H9 (cell line): ENCODE data around the gene TAF4B. TPM values are rescaled to one million over a fixed set of nuclear protein-coding genes. Genes with fewer than 3 reads are reported as not detected.
"Not testable (repeated sequence)": the region's sequence is repeated elsewhere in the genome, so short reads cannot be mapped to it uniquely, and the experiment has no call there.

ENCODE experiments used
- DNase-seq: peaks from one replicate; pipeline ENCODE4 v3.0.0-alpha.2; 2017
- H2AFZ ChIP-seq: one replicate; pipeline ENCODE4 v1.6.1; 2013; ENCODE audit warnings: mild to moderate bottlenecking, low read length, control low read depth, moderate library complexity
- H2AK5ac ChIP-seq: 2 replicates; pipeline ENCODE4 v1.6.1; 2013; ENCODE audit warnings: low read length, control low read depth, mixed read lengths; ENCODE audit not compliant: insufficient read length
- H2BK120ac ChIP-seq: one replicate; pipeline ENCODE4 v1.6.1; 2013; ENCODE audit warnings: low read depth, mild to moderate bottlenecking, low read length, control low read depth, inconsistent platforms; ENCODE audit not compliant: poor library complexity, severe bottlenecking
- H2BK12ac ChIP-seq: 2 replicates; pipeline ENCODE4 v1.6.1; 2013; ENCODE audit warnings: low read length, control low read depth, mixed read lengths, low read depth; ENCODE audit not compliant: insufficient read length
- H2BK15ac ChIP-seq: 2 replicates; pipeline ENCODE4 v1.6.1; 2013; ENCODE audit warnings: low read depth, low read length, control low read depth
- H2BK20ac ChIP-seq: one replicate; pipeline ENCODE4 v1.6.1; 2013; ENCODE audit warnings: low read depth, mild to moderate bottlenecking, low read length, control low read depth, inconsistent platforms; ENCODE audit not compliant: poor library complexity, severe bottlenecking
- H2BK5ac ChIP-seq: 2 replicates; pipeline ENCODE4 v1.6.1; 2013; ENCODE audit warnings: low read length, control low read depth, mixed read lengths; ENCODE audit not compliant: insufficient read length
- H3K14ac ChIP-seq: 2 replicates; pipeline ENCODE4 v1.6.1; 2013; ENCODE audit warnings: low read length, control low read depth; ENCODE audit not compliant: insufficient read depth
- H3K18ac ChIP-seq: 2 replicates; pipeline ENCODE4 v1.6.1; 2013; ENCODE audit warnings: low read depth, mild to moderate bottlenecking, mixed read lengths, low read length, control low read depth; ENCODE audit not compliant: insufficient read length
- H3K23ac ChIP-seq: 2 replicates; pipeline ENCODE4 v1.6.1; 2013; ENCODE audit warnings: low read length, control low read depth, mixed read lengths, low read depth; ENCODE audit not compliant: insufficient read length
- H3K23me2 ChIP-seq: 2 replicates; pipeline ENCODE4 v1.6.1; 2013; ENCODE audit warnings: low read depth, mild to moderate bottlenecking, mixed read lengths, low read length, control low read depth; ENCODE audit not compliant: insufficient read length, poor library complexity, severe bottlenecking
- H3K27ac ChIP-seq: 2 replicates; pipeline ENCODE4 v1.5.1; 2013; ENCODE audit warnings: low read length, control low read depth, mixed read lengths, low read depth; ENCODE audit not compliant: insufficient read length
- H3K27me3 ChIP-seq: 2 replicates; pipeline ENCODE4 v1.6.1; 2013; ENCODE audit warnings: low read length, control low read depth, inconsistent platforms; ENCODE audit not compliant: insufficient read depth
- H3K4ac ChIP-seq: 2 replicates; pipeline ENCODE4 v1.6.1; 2013; ENCODE audit warnings: low read depth, mild to moderate bottlenecking, control low read depth, inconsistent platforms, low read length, moderate library complexity
- H3K4me1 ChIP-seq: 2 replicates; pipeline ENCODE4 v1.6.1; 2013; ENCODE audit warnings: low read length, control low read depth, inconsistent platforms; ENCODE audit not compliant: insufficient read depth
- H3K4me2 ChIP-seq: 2 replicates; pipeline ENCODE4 v1.6.1; 2013; ENCODE audit warnings: low read length, control low read depth, mixed read lengths; ENCODE audit not compliant: insufficient read length, insufficient read depth
- H3K56ac ChIP-seq: 2 replicates; pipeline ENCODE4 v1.6.1; 2013; ENCODE audit warnings: low read depth, mild to moderate bottlenecking, mixed read lengths, low read length, control low read depth; ENCODE audit not compliant: insufficient read length
- H3K79me1 ChIP-seq: 2 replicates; pipeline ENCODE4 v1.6.1; 2013; ENCODE audit warnings: low read depth, mild to moderate bottlenecking, moderate library complexity, low read length, control low read depth, inconsistent platforms; ENCODE audit not compliant: insufficient read depth, poor library complexity, severe bottlenecking
- H3K79me2 ChIP-seq: 2 replicates; pipeline ENCODE4 v1.6.1; 2013; ENCODE audit warnings: low read length, control low read depth, inconsistent platforms; ENCODE audit not compliant: insufficient read depth
- H3K9ac ChIP-seq: 2 replicates; pipeline ENCODE4 v1.6.1; 2013; ENCODE audit warnings: low read length, control low read depth, mixed read lengths; ENCODE audit not compliant: insufficient read length; ENCODE audit errors: extremely low read depth
- H3K9me3 ChIP-seq: one replicate; pipeline ENCODE4 v1.6.1; 2013; ENCODE audit warnings: low read depth, low read length, inconsistent platforms; ENCODE audit not compliant: control insufficient read depth
- H3T11ph ChIP-seq: one replicate; pipeline ENCODE4 v1.6.1; 2013; ENCODE audit warnings: mild to moderate bottlenecking, low read length, control low read depth, inconsistent platforms
- H4K20me1 ChIP-seq: one replicate; pipeline ENCODE4 v1.6.1; 2013; ENCODE audit not compliant: control insufficient read depth, insufficient read length, insufficient read depth
- H4K5ac ChIP-seq: 2 replicates; pipeline ENCODE4 v1.6.1; 2013; ENCODE audit warnings: low read depth, mild to moderate bottlenecking, mixed read lengths, low read length, control low read depth; ENCODE audit not compliant: insufficient read length
- H4K8ac ChIP-seq: replicated peaks from 2 replicates; pipeline ENCODE4 v1.6.1; 2013; ENCODE audit warnings: low read length, control low read depth, mixed read lengths, low read depth; ENCODE audit not compliant: insufficient read length
- H4K91ac ChIP-seq: 2 replicates; pipeline ENCODE4 v1.6.1; 2013; ENCODE audit warnings: low read depth, mild to moderate bottlenecking, moderate library complexity, mixed read lengths, low read length, control low read depth; ENCODE audit not compliant: insufficient read length
- H3K27ac Mint-ChIP-seq, 3 experiments: 2 replicates in 2 of 3; 3 replicates in 1 of 3; pipeline ENCODE4 v1.8.0; 2020 to 2021; ENCODE audit warnings: mixed read lengths in 3 of 3, mild to moderate bottlenecking in 1 of 3, moderate library complexity in 1 of 3
- H3K27me3 Mint-ChIP-seq: 2 replicates; pipeline ENCODE4 v1.8.0; 2021; ENCODE audit warnings: low read depth, mild to moderate bottlenecking, moderate library complexity, mixed read lengths
- H3K36me3 Mint-ChIP-seq, 3 experiments: 2 replicates in 2 of 3; 3 replicates in 1 of 3; pipeline ENCODE4 v1.8.0; 2020 to 2021; ENCODE audit warnings: low read depth in 3 of 3, mixed read lengths in 3 of 3; ENCODE audit not compliant: insufficient read depth in 1 of 3
- H3K4me1 Mint-ChIP-seq, 2 experiments: 2 replicates each; pipeline ENCODE4 v1.8.0; 2020; ENCODE audit warnings: mixed read lengths in 2 of 2
- H3K4me3 Mint-ChIP-seq, 2 experiments: 2 replicates in 1 of 2; 3 replicates in 1 of 2; pipeline ENCODE4 v1.8.0; 2020 to 2021; ENCODE audit warnings: mild to moderate bottlenecking in 2 of 2, mixed read lengths in 2 of 2, moderate library complexity in 1 of 2
- H3K9me3 Mint-ChIP-seq, 2 experiments: 2 replicates in 1 of 2; 3 replicates in 1 of 2; pipeline ENCODE4 v1.8.0; 2020; ENCODE audit warnings: mild to moderate bottlenecking in 2 of 2, mixed read lengths in 2 of 2, moderate library complexity in 1 of 2
- WGBS: extraction: QIAGEN DNeasy Blood & Tissue Kit; methylation state at CpG from one replicate; pipeline ENCODE4 v1.1.7; 2013; ENCODE audit warnings: missing lambda C conversion rate, low lambda C conversion rate, mixed read lengths; ENCODE audit not compliant: insufficient read length; ENCODE audit errors: extremely low coverage; 5-methylcytosine and 5-hydroxymethylcytosine counted together
- total RNA-seq: library from RNA; stranded (reverse); gene quantifications from 2 replicates; pipeline ENCODE4 v1.2.1, GENCODE V29; 2021

Gene TAF4B
- total RNA-seq, 1 experiment from 2014 or later, result 19.8 TPM

DNA sequence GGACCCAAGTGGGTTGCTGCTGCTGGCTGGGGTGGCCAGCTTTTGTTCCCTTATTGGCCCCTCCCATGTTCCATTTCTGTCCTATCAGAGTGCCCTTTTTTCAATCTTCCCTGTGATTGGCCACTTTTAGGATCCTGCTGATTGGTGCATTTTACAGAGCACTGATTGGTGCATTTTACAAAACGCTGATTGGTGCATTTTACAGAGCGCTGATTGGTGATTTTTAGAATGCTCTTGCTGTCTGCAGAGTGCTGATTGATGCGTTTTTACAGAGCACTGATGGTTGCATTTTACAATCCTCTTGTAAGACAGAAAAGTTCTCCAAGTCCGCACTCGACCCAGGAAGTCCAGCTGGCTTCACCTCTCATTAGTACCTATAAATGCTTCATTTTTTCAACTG, 19.2 kb downstream of the TAF4B start:
- H4K20me1 ChIP-seq, H2BK5ac ChIP-seq: not testable (repeated sequence)

More for the DNA sequence above, 19.2 kb downstream of the TAF4B start:
- H3K9me3 Mint-ChIP-seq, result peaks cover 40 to 50% of the 10 kb centered on the region in 2 experiments
- not testable (repeated sequence) for H2AK5ac ChIP-seq, H2BK15ac ChIP-seq, H3K4me2 ChIP-seq, H3K4me3 Mint-ChIP-seq, H3K23me2 ChIP-seq, H3K27ac ChIP-seq, H3K79me1 ChIP-seq, H3K18ac ChIP-seq, H3K27me3 ChIP-seq, H2BK20ac ChIP-seq, H2BK120ac ChIP-seq, H3K56ac ChIP-seq, H3T11ph ChIP-seq, H3K27ac Mint-ChIP-seq, H3K23ac ChIP-seq, H4K5ac ChIP-seq, H3K4me1 ChIP-seq, H3K9ac ChIP-seq, H3K4ac ChIP-seq, DNase-seq, H4K8ac ChIP-seq, H3K14ac ChIP-seq, H2BK12ac ChIP-seq, H4K91ac ChIP-seq, H3K9me3 ChIP-seq, H3K27me3 Mint-ChIP-seq, H3K4me1 Mint-ChIP-seq, H2AFZ ChIP-seq
- peaks cover 11% of the 10 kb centered on the region; the same call in 1 of the 2 replicates for H3K79me2 ChIP-seq
- H3K36me3 Mint-ChIP-seq, result peaks cover 32 to 49% (median 47%) of the 10 kb centered on the region in 3 experiments
- whole genome bisulfite sequencing, result no CpG with 5 or more reads among the region's 5 CpGs
